Cardiac muscle cell (in vitro differentiated cells and primary cell): Measurements from ENCODE around the gene HYLS1. TPM values are rescaled to one million over a fixed set of nuclear protein-coding genes. Genes with fewer than 3 reads are reported as not detected.

Experiments used
- DNase-seq, 2 donors: peaks; one replicate each; pipeline versions ENCODE4 v3.0.0 to v3.0.0-alpha.2; 2010 to 2017; ENCODE audit warnings: low read depth in 1 of 2, low spot score in 1 of 2
- H3K27ac ChIP-seq: fragments of 200-600 bp; sonication (generic); 2 replicates; pipeline ENCODE4 v1.5.1; 2016
- H3K27me3 ChIP-seq: fragments of 200-600 bp; sonication (generic); 2 replicates; pipeline ENCODE4 v1.6.0; 2016; ENCODE audit warnings: control low read depth
- H3K36me3 ChIP-seq: fragments of 200-600 bp; sonication (generic); 2 replicates; pipeline ENCODE4 v1.5.1; 2016; ENCODE audit warnings: control low read depth
- H3K4me1 ChIP-seq: fragments of 200-600 bp; sonication (generic); 2 replicates; pipeline ENCODE4 v1.8.1; 2017; ENCODE audit warnings: low read depth, mild to moderate bottlenecking, mixed run types
- H3K4me3 ChIP-seq: fragments of 200-600 bp; sonication (generic); 2 replicates; pipeline ENCODE4 v1.5.1; 2016; ENCODE audit warnings: mild to moderate bottlenecking
- H3K9me3 ChIP-seq: fragments of 200-600 bp; sonication (generic); 2 replicates; pipeline ENCODE4 v1.5.1; 2017; ENCODE audit warnings: low read depth, mild to moderate bottlenecking, control low read depth
- polyA plus RNA-seq: library from polyadenylated mRNA; unstranded; fragments of >200 nt; fragmentation: Nextera tagmentation; extraction: Ambion mirVana; gene quantifications from 2 replicates; pipeline ENCODE4 v1.2.1, GENCODE V29; 2016
- total RNA-seq: library from RNA; depleted of rRNA; stranded (reverse); fragments of >200 nt; gene quantifications from 2 replicates; pipeline ENCODE4 v1.2.3, GENCODE V29; 2016
- TF ChIP-seq, protein P1 (sequence below): IDR thresholded peaks from 2 replicates; pipeline ENCODE4 v1.5.1; 2012; ENCODE audit warnings: low read depth, mild to moderate bottlenecking, low read length

HYLS1 gene
- total and polyA plus RNA-seq, 2 experiments from 2014 or later = 3.3 to 4.8 TPM

DNA sequence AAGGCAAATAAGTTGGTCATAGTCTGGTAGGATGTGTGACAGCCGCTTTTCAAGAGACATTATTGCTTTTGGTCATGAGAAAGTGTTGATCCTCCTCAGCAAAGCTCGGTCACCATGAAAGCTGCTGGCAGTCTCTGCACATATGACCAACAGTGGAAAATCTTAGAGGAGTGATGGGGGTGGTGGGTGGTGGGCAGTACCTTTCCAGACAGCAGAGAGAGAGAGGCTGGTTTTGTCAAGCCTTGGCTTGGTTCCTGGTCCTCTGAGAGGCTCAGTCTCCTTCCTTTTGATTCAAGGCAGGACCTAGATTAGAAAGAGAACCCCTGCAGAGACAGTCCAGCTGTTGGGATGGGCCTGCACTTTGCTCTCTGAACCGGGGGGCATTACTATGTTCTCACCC is 38.3 kb downstream of the HYLS1 start:
- TF ChIP-seq, protein P1, sequence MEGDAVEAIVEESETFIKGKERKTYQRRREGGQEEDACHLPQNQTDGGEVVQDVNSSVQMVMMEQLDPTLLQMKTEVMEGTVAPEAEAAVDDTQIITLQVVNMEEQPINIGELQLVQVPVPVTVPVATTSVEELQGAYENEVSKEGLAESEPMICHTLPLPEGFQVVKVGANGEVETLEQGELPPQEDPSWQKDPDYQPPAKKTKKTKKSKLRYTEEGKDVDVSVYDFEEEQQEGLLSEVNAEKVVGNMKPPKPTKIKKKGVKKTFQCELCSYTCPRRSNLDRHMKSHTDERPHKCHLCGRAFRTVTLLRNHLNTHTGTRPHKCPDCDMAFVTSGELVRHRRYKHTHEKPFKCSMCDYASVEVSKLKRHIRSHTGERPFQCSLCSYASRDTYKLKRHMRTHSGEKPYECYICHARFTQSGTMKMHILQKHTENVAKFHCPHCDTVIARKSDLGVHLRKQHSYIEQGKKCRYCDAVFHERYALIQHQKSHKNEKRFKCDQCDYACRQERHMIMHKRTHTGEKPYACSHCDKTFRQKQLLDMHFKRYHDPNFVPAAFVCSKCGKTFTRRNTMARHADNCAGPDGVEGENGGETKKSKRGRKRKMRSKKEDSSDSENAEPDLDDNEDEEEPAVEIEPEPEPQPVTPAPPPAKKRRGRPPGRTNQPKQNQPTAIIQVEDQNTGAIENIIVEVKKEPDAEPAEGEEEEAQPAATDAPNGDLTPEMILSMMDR = no peak
- no peaks in the 10 kb centered on the region for H3K27me3 ChIP-seq
- no peak overlapping the region for H3K4me3 ChIP-seq
- H3K36me3 ChIP-seq = no peaks in the 10 kb centered on the region
- no peaks in the 10 kb centered on the region for H3K4me1 ChIP-seq
- no peak overlapping the region for H3K27ac ChIP-seq
- H3K9me3 ChIP-seq = no peaks in the 10 kb centered on the region
- DNase-seq = no peak

DNA sequence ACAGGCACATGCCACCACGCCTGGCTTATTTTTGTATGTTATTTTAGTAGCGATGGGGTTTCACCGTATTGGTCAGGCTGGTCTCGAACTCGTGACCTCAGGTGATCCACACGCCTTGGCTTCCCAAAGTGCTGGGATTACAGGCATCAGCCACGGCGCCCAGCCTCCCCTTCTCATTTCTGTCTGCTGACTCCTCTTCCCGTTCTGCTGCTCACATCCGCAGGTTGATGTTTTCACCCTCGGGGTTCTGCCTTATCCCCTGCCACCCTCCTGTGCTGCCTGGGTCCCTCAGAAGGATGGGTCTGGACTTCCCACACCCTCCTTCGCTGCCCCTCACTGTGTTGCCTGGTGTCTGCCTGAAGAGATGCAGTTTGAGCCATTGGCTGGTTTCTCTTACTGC is 39.2 kb downstream of the HYLS1 start:
- no peak overlapping the region for H3K27ac ChIP-seq
- no peak for DNase-seq
- no peaks in the 10 kb centered on the region for H3K4me1 ChIP-seq
- no peaks in the 10 kb centered on the region for H3K9me3 ChIP-seq
- no peaks in the 10 kb centered on the region for H3K27me3 ChIP-seq
- H3K36me3 ChIP-seq = no peaks in the 10 kb centered on the region
- no peak overlapping the region for H3K4me3 ChIP-seq
- TF ChIP-seq, protein P1 = no peak

DNA sequence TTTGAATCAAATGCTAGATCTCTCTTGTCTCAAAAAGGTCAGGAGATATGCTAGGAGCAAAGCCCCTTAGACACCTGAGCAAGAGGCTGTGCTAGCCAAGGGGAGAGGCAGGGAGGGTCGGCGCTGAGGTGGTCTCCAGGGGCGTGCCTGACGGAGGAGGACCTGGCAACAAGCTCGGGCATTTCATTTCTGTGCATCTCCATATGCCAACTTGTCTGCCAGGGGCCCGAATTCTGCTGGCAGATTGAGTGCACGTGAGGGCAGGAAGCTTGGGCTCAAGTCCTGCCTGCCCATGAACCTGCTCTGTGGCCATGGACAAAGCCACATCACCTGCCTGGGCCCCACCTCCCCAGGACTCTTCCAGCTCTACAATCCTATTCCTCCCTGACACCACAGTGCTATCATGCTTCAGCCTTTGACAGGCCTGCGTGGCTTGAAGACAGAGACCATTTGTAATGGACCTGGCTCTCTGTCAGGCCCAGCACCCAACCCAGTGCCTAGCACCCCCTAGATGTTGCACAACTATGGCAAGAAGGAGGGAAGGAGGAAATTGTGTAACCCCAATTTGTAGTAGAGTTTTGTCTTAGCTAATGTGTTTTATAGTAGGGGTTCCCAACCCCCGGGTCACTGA is 42.1 kb downstream of the HYLS1 start:
- DNase-seq = peak in 1 of 2 donors; percentile 30

DNA sequence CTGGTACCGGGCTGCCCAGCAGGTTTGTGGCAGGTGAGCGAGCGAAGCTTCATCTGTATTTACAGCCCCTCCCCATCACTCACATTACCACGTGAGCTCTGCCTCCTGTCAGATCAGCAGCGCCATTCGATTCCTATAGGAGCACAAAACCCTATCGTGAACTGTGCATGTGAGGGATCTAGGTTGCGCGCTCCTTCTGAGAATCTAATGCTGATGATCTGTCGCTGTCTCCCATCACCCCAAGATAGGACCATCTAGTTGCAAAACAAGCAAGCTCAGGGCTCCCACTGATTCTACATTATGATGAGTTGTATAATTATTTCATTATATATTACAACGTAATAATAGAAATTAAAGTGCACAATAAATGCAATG is 42.6 kb downstream of the HYLS1 start:
- H3K4me3 ChIP-seq = no peak overlapping the region
- no peaks in the 10 kb centered on the region for H3K27me3 ChIP-seq
- H3K27ac ChIP-seq = no peak overlapping the region
- no peak for DNase-seq
- TF ChIP-seq, protein P1 = no peak
- H3K36me3 ChIP-seq = no peaks in the 10 kb centered on the region
- no peaks in the 10 kb centered on the region for H3K9me3 ChIP-seq
- H3K4me1 ChIP-seq = no peaks in the 10 kb centered on the region

More for the DNA sequence above, 42.1 kb downstream of the HYLS1 start:
- TF ChIP-seq, protein P1 = no peak
- Histone ChIP-seq H3K36me3 (no peaks in the 10 kb centered on the region), H3K4me1 (no peaks in the 10 kb centered on the region), H3K4me3 (no peak overlapping the region), H3K27ac (no peak overlapping the region), H3K9me3 (no peaks in the 10 kb centered on the region), H3K27me3 (no peaks in the 10 kb centered on the region)

DNA sequence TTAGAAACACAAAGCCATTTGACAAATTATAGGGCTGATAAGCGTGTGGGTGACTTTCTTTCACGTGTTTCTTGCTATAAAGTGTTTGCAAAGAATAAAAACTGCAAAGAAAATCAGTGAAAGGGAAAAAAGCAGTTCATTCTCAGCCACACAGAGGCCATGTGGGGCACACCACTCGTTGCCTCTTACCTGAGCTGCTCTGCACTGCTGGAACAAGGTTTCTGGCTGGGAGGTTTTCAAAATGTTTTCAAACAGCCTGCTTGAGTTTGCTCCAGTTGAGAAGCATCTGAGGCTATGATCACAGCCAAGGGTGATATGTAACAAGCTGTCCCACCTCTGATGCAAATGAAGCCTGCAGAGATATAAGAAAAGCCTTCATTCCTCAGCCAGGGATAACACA is 43.6 kb downstream of the HYLS1 start:
- DNase-seq = no peak
- Histone ChIP-seq H3K4me3 (no peak overlapping the region), H3K9me3 (no peaks in the 10 kb centered on the region), H3K36me3 (no peaks in the 10 kb centered on the region), H3K27ac (no peak overlapping the region), H3K4me1 (no peaks in the 10 kb centered on the region), H3K27me3 (no peaks in the 10 kb centered on the region)
- TF ChIP-seq, protein P1 = no peak

DNA sequence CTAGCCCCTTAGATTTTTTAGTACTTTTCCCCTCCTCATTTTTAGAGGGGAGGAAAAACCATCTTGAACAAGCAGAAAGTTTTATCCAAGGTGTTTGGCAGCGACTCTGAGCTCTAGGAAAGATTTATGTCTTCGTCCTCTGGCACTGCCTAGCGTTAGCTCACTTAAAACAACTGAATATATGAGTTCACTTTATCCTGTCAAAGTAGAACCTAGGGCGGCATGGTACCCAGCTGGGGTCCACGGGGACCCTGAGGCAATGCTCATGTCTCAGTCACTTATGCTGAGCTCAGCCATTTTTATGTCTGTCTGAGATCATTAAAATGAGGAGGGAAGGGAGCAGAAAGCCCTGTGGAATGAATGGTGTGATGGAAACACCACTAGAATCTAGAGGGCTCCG is 44.2 kb downstream of the HYLS1 start:
- no peaks in the 10 kb centered on the region for H3K27me3 ChIP-seq
- DNase-seq = no peak
- no peak overlapping the region for H3K27ac ChIP-seq
- no peak overlapping the region for H3K4me3 ChIP-seq
- no peaks in the 10 kb centered on the region for H3K9me3 ChIP-seq
- TF ChIP-seq, protein P1 = no peak
- H3K36me3 ChIP-seq = no peaks in the 10 kb centered on the region
- no peaks in the 10 kb centered on the region for H3K4me1 ChIP-seq
